ENCODE measurements around the gene MRPL23.

GRCh38 chr11:1952806-1953482 is 5.8 kb downstream of the MRPL23 start:
- no peak for TF ChIP-seq SP1 (IDR thresholded peaks at IDR 0.05)
- no peak for TF ChIP-seq CTCF (IDR thresholded peaks at IDR 0.05; ENCODE audit: low read depth, low read length, missing input control)
- TF ChIP-seq GABPA (IDR thresholded peaks at IDR 0.05 in 1 of 2, conservative IDR thresholded peaks at IDR 0.05 in 1 of 2) = no peak
- no peak for TF ChIP-seq ATF3 (IDR thresholded peaks at IDR 0.05)
- TF ChIP-seq HNF4A (conservative IDR thresholded peaks at IDR 0.05) = peak; percentile 28 to 29
- TF ChIP-seq NR2F2 (IDR thresholded peaks at IDR 0.05) = no peak
- no peak for TF ChIP-seq TAF1 (conservative IDR thresholded peaks at IDR 0.05)
- TF ChIP-seq MAX (IDR thresholded peaks at IDR 0.05) = no peak
- TF ChIP-seq JUND (IDR thresholded peaks at IDR 0.05) = no peak
- TF ChIP-seq RAD21 (IDR thresholded peaks at IDR 0.05) = no peak
- TF ChIP-seq FOXA1 (IDR thresholded peaks at IDR 0.05) = no peak
- TF ChIP-seq FOXA2 (IDR thresholded peaks at IDR 0.05) = no peak
- no peak for TF ChIP-seq YY1 (IDR thresholded peaks at IDR 0.05)

Measured in liver (tissue), 3 donors.